ENCODE results near the gene AMOT.

AMOT gene

GRCh38 chrX:112798736-112799135 lies 41.9 kb downstream of the AMOT start:
- TF ChIP-seq EZH2phosphoT487 (IDR thresholded peaks at IDR 0.05; ENCODE audit: borderline replicate concordance) (no peak), CTCF (conservative IDR thresholded peaks at IDR 0.05; ENCODE audit: low read length) (no peak)
- Histone ChIP-seq H3K4me2 (ENCODE audit: low read depth, low read length, poor library complexity, severe bottlenecking) (no peak overlapping the region), H3F3A (ENCODE audit: low read depth) (no peaks in the 10 kb centered on the region)

GRCh38 chrX:112789931-112790330 lies 50.7 kb downstream of the AMOT start:
- TF ChIP-seq CTCF (conservative IDR thresholded peaks at IDR 0.05; ENCODE audit: low read length) (no peak), EZH2phosphoT487 (IDR thresholded peaks at IDR 0.05; ENCODE audit: borderline replicate concordance) (no peak)
- no peak overlapping the region for H3K4me2 ChIP-seq (ENCODE audit: low read depth, low read length, poor library complexity, severe bottlenecking)

More at GRCh38 chrX:112798736-112799135, 41.9 kb downstream of the AMOT start:
- Histone ChIP-seq H3K4me1 (ENCODE audit: insufficient read depth, low read length, poor library complexity, severe bottlenecking) (no peaks in the 10 kb centered on the region), H2AFZ (ENCODE audit: low read length) (no peak overlapping the region), H3K4me3 (ENCODE audit: low read length, poor library complexity, severe bottlenecking) (no peak overlapping the region), H3K9me3 (ENCODE audit: insufficient read depth, low read depth, low read length) (no peaks in the 10 kb centered on the region), H3K79me2 (ENCODE audit: insufficient read depth, low read length) (no peaks in the 10 kb centered on the region), H3K36me3 (ENCODE audit: insufficient read depth, low read length) (peaks cover 15% of the 10 kb centered on the region; the same call in 1 of the 2 replicates), H3K9ac (ENCODE audit: low read depth, low read length, poor library complexity, severe bottlenecking) (no peak overlapping the region), H3K9me2 (replicated peaks; ENCODE audit: low read depth, low read length) (no peaks in the 10 kb centered on the region), H3K27me3 (ENCODE audit: insufficient read depth, low read length, poor library complexity, severe bottlenecking) (no peaks in the 10 kb centered on the region), H4K20me1 (ENCODE audit: insufficient read depth, low read length, poor library complexity, severe bottlenecking) (no peaks in the 10 kb centered on the region)

GRCh38 chrX:112786076-112786475 lies 54.6 kb downstream of the AMOT start:
- Histone ChIP-seq H4K20me1 (ENCODE audit: insufficient read depth, low read length, poor library complexity, severe bottlenecking) (no peaks in the 10 kb centered on the region), H3F3A (ENCODE audit: low read depth) (no peaks in the 10 kb centered on the region), H3K27me3 (ENCODE audit: insufficient read depth, low read length, poor library complexity, severe bottlenecking) (no peaks in the 10 kb centered on the region), H3K9me2 (replicated peaks; ENCODE audit: low read depth, low read length) (no peaks in the 10 kb centered on the region), H3K9me3 (ENCODE audit: insufficient read depth, low read depth, low read length) (no peaks in the 10 kb centered on the region), H3K9ac (ENCODE audit: low read depth, low read length, poor library complexity, severe bottlenecking) (no peak overlapping the region), H3K36me3 (ENCODE audit: insufficient read depth, low read length) (peaks cover 30% of the 10 kb centered on the region; the same call in 1 of the 2 replicates), H3K4me1 (ENCODE audit: insufficient read depth, low read length, poor library complexity, severe bottlenecking) (no peaks in the 10 kb centered on the region), H3K79me2 (ENCODE audit: insufficient read depth, low read length) (no peaks in the 10 kb centered on the region), H3K4me2 (ENCODE audit: low read depth, low read length, poor library complexity, severe bottlenecking) (no peak overlapping the region), H3K4me3 (ENCODE audit: low read length, poor library complexity, severe bottlenecking) (no peak overlapping the region), H2AFZ (ENCODE audit: low read length) (no peak overlapping the region)
- no peak for TF ChIP-seq CTCF (conservative IDR thresholded peaks at IDR 0.05; ENCODE audit: low read length)

More at GRCh38 chrX:112789931-112790330, 50.7 kb downstream of the AMOT start:
- H3F3A ChIP-seq (ENCODE audit: low read depth) = no peaks in the 10 kb centered on the region
- H3K79me2 ChIP-seq (ENCODE audit: insufficient read depth, low read length) = no peaks in the 10 kb centered on the region
- no peaks in the 10 kb centered on the region for H3K4me1 ChIP-seq (ENCODE audit: insufficient read depth, low read length, poor library complexity, severe bottlenecking)
- no peak overlapping the region for H3K9ac ChIP-seq (ENCODE audit: low read depth, low read length, poor library complexity, severe bottlenecking)
- no peaks in the 10 kb centered on the region for H4K20me1 ChIP-seq (ENCODE audit: insufficient read depth, low read length, poor library complexity, severe bottlenecking)
- H3K36me3 ChIP-seq (ENCODE audit: insufficient read depth, low read length) = peaks cover 42% of the 10 kb centered on the region; the same call in 1 of the 2 replicates
- no peaks in the 10 kb centered on the region for H3K27me3 ChIP-seq (ENCODE audit: insufficient read depth, low read length, poor library complexity, severe bottlenecking)
- no peaks in the 10 kb centered on the region for H3K9me3 ChIP-seq (ENCODE audit: insufficient read depth, low read depth, low read length)
- H3K4me3 ChIP-seq (ENCODE audit: low read length, poor library complexity, severe bottlenecking) = no peak overlapping the region
- H2AFZ ChIP-seq (ENCODE audit: low read length) = no peak overlapping the region
- H3K9me2 ChIP-seq (replicated peaks; ENCODE audit: low read depth, low read length) = no peaks in the 10 kb centered on the region

All from Loucy (cell line).